H1 (cell line): ENCODE measurements around the gene CD96. TPM values are rescaled to one million over a fixed set of nuclear protein-coding genes. Genes with fewer than 3 reads are reported as not detected.

Experiments used
- CTCF ChIA-PET: fragments of 300-600 bp; sonication (Branson Sonifier 250); formaldehyde crosslinking; loops from one replicate; lab custom pipeline; 2021; ENCODE audit not compliant: partially characterized antibody; lab: Charles Lee
- POLR2A ChIA-PET: fragments of 300-600 bp; sonication (Branson Sonifier 250); formaldehyde crosslinking; loops from one replicate; lab custom pipeline; 2021; ENCODE audit warnings: inconsistent platforms; ENCODE audit not compliant: partially characterized antibody; lab: Charles Lee
- DNase-seq, 2 experiments: peaks; one replicate each; pipeline versions ENCODE4 v3.0.0 to v3.0.0-alpha.2; 2010 to 2022; ENCODE audit warnings: low spot score in 2 of 2, low read depth in 1 of 2, mixed read lengths in 1 of 2
- FAIRE-seq: peaks from 2 replicates; lab custom pipeline; 2011; peaks lifted over from hg19 to GRCh38; lab: Jason Lieb, UNC
- H2AFZ ChIP-seq: 2 replicates; pipeline ENCODE4 v1.8.1; 2012; ENCODE audit warnings: low read length, inconsistent platforms
- H2AK5ac ChIP-seq: 2 replicates; pipeline ENCODE4 v1.6.1; 2013; ENCODE audit warnings: low read depth, low read length
- H2BK120ac ChIP-seq: replicated peaks from 2 replicates; pipeline ENCODE3; 2013; ENCODE audit warnings: low read depth, low read length, inconsistent platforms
- H2BK12ac ChIP-seq: 2 replicates; pipeline ENCODE4 v1.6.1; 2013; ENCODE audit warnings: low read depth, low read length
- H2BK15ac ChIP-seq: 2 replicates; pipeline ENCODE4 v1.6.1; 2013; ENCODE audit warnings: low read length
- H2BK20ac ChIP-seq: 2 replicates; pipeline ENCODE4 v1.6.1; 2013; ENCODE audit warnings: low read length
- H2BK5ac ChIP-seq: 2 replicates; pipeline ENCODE4 v1.6.1; 2013; ENCODE audit warnings: low read depth, low read length
- H3K14ac ChIP-seq: 2 replicates; pipeline ENCODE4 v1.6.1; 2013; ENCODE audit warnings: inconsistent platforms; ENCODE audit not compliant: insufficient read length
- H3K18ac ChIP-seq: 2 replicates; pipeline ENCODE4 v1.6.1; 2013; ENCODE audit warnings: low read length; ENCODE audit errors: extremely low read depth
- H3K23ac ChIP-seq: 2 replicates; pipeline ENCODE4 v1.6.1; 2013; ENCODE audit warnings: inconsistent platforms; ENCODE audit not compliant: insufficient read length
- H3K23me2 ChIP-seq: 2 replicates; pipeline ENCODE4 v1.6.1; 2013; ENCODE audit warnings: low read depth, low read length
- H3K27ac ChIP-seq: 2 replicates; pipeline ENCODE4 v1.6.1; 2011; ENCODE audit warnings: low read depth, low read length, inconsistent platforms
- H3K27me3 ChIP-seq, 4 experiments: replicated peaks in 1 of 4; 1 replicate in 1 of 4; 2 replicates in 3 of 4; pipeline versions ENCODE4 v1.6.1 to v1.8.1; 2011 to 2013; ENCODE audit warnings: low read length in 3 of 4, mild to moderate bottlenecking in 3 of 4, inconsistent platforms in 2 of 4, mixed read lengths in 2 of 4, moderate library complexity in 1 of 4; ENCODE audit not compliant: control insufficient read depth in 3 of 4, insufficient read depth in 3 of 4; ENCODE audit errors: extremely low read depth in 1 of 4
- H3K36me3 ChIP-seq, 4 experiments: 2 replicates each; pipeline versions ENCODE4 v1.6.1 to v1.8.1; 2011 to 2013; ENCODE audit warnings: mild to moderate bottlenecking in 4 of 4, low read length in 3 of 4, moderate library complexity in 2 of 4, control low read depth in 1 of 4, inconsistent platforms in 1 of 4; ENCODE audit not compliant: insufficient read depth in 4 of 4, control insufficient read depth in 2 of 4
- H3K4ac ChIP-seq: replicated peaks from 2 replicates; pipeline ENCODE3; 2013; ENCODE audit warnings: low read length, low read depth, mixed read lengths, inconsistent platforms; ENCODE audit not compliant: insufficient read length
- H3K4me1 ChIP-seq, 4 experiments: replicated peaks in 1 of 4; 1 replicate in 1 of 4; 2 replicates in 3 of 4; pipeline versions ENCODE4 v1.6.1 to v1.8.1; 2011 to 2013; ENCODE audit warnings: low read length in 3 of 4, inconsistent platforms in 2 of 4, mixed read lengths in 1 of 4; ENCODE audit not compliant: insufficient read depth in 4 of 4, control insufficient read depth in 3 of 4
- H3K4me2 ChIP-seq, 2 experiments: 2 replicates each; pipeline versions ENCODE4 v1.6.1 to v1.8.1; 2011 to 2013; ENCODE audit warnings: low read depth in 2 of 2, low read length in 2 of 2, control low read depth in 1 of 2, inconsistent platforms in 1 of 2, mild to moderate bottlenecking in 1 of 2; ENCODE audit not compliant: insufficient read depth in 1 of 2
- H3K4me3 ChIP-seq, 4 experiments: fragments of 200-600, 300-600 bp in 1 of 4; sonication (generic), shearing (Covaris generic), sonication (Bioruptor Twin) in 1 of 4; 2 replicates each; pipeline versions ENCODE4 v1.5.1 to v1.8.1; 2011 to 2016; ENCODE audit warnings: low read length in 4 of 4, low read depth in 3 of 4, control low read depth in 2 of 4, inconsistent platforms in 2 of 4, mild to moderate bottlenecking in 2 of 4, mixed read lengths in 1 of 4, moderate library complexity in 1 of 4; ENCODE audit not compliant: insufficient read depth in 2 of 4; ENCODE audit errors: extremely low read depth in 1 of 4
- H3K56ac ChIP-seq: replicated peaks from 2 replicates; pipeline ENCODE3; 2013; ENCODE audit warnings: low read depth, mild to moderate bottlenecking, mixed read lengths, low read length, inconsistent platforms; ENCODE audit not compliant: insufficient read length
- H3K79me1 ChIP-seq: 2 replicates; pipeline ENCODE4 v1.6.1; 2013; ENCODE audit warnings: low read depth, low read length, control low read depth
- H3K79me2 ChIP-seq, 2 experiments: 2 replicates each; pipeline versions ENCODE4 v1.6.1 to v1.8.1; 2012 to 2013; ENCODE audit warnings: low read length in 2 of 2, mild to moderate bottlenecking in 2 of 2, inconsistent platforms in 1 of 2; ENCODE audit not compliant: insufficient read depth in 2 of 2, control insufficient read depth in 1 of 2
- H3K9ac ChIP-seq, 4 experiments: replicated peaks in 1 of 4; 1 replicate in 1 of 4; 2 replicates in 3 of 4; pipeline versions ENCODE4 v1.6.1 to v1.8.1; 2011 to 2013; ENCODE audit warnings: low read depth in 3 of 4, low read length in 3 of 4, control low read depth in 2 of 4, mild to moderate bottlenecking in 2 of 4, moderate library complexity in 2 of 4, inconsistent platforms in 1 of 4; ENCODE audit errors: extremely low read depth in 1 of 4
- H3K9me3 ChIP-seq, 2 experiments: 2 replicates each; pipeline versions ENCODE4 v1.6.1 to v1.8.1; 2012 to 2013; ENCODE audit warnings: mild to moderate bottlenecking in 2 of 2, moderate library complexity in 2 of 2, control low read depth in 1 of 2, inconsistent platforms in 1 of 2, low read depth in 1 of 2, low read length in 1 of 2, mixed read lengths in 1 of 2; ENCODE audit not compliant: insufficient read depth in 2 of 2
- H4K20me1 ChIP-seq, 2 experiments: replicated peaks in 1 of 2; 2 replicates each; pipeline versions ENCODE3 to v1.8.1; 2011 to 2013; ENCODE audit warnings: inconsistent platforms in 2 of 2, low read length in 2 of 2, mild to moderate bottlenecking in 1 of 2; ENCODE audit not compliant: insufficient read depth in 2 of 2, control insufficient read depth in 1 of 2
- H4K5ac ChIP-seq: 2 replicates; pipeline ENCODE4 v1.6.1; 2013; ENCODE audit warnings: low read length, low read depth, mixed read lengths, inconsistent platforms; ENCODE audit not compliant: insufficient read length
- H4K8ac ChIP-seq: 2 replicates; pipeline ENCODE4 v1.8.0; 2013; ENCODE audit warnings: mild to moderate bottlenecking, moderate library complexity, low read length, inconsistent platforms; ENCODE audit not compliant: insufficient read depth; ENCODE audit errors: extremely low read depth
- H4K91ac ChIP-seq: replicated peaks from 2 replicates; pipeline ENCODE3; 2013; ENCODE audit warnings: low read length, mixed read lengths, inconsistent platforms; ENCODE audit not compliant: insufficient read length
- RNF2 ChIP-seq: fragments of 200-900, 300-1000 bp; sonication (generic); IDR thresholded peaks from 2 replicates; pipeline ENCODE4 v1.7.1; 2016; ENCODE audit warnings: borderline replicate concordance, low read depth, mild to moderate bottlenecking, antibody characterized with exemption, low read length; ENCODE audit not compliant: poor library complexity, severe bottlenecking; ENCODE audit errors: missing control alignments
- WGBS, 2 experiments: shearing (Covaris generic) in 1 of 2; methylation state at CpG; one replicate each; pipeline versions ENCODE4 v1.1.6 to v1.1.7; 2013 to 2015; ENCODE audit warnings: low lambda C conversion rate in 2 of 2, mixed read lengths in 2 of 2, inconsistent platforms in 1 of 2, low coverage in 1 of 2, missing lambda C conversion rate in 1 of 2; ENCODE audit not compliant: insufficient replicate concordance in 2 of 2, insufficient coverage in 1 of 2, insufficient read length in 1 of 2; ENCODE audit errors: extremely low coverage in 1 of 2, missing lambda C conversion rate in 1 of 2; 5-methylcytosine and 5-hydroxymethylcytosine counted together
- polyA plus RNA-seq, 7 experiments: library from polyadenylated mRNA; depleted of rRNA in 3 of 7; stranded (reverse) in 5 of 7; unstranded in 2 of 7; fragments of >200 nt in 5 of 7; fragments of 200-250 nt in 2 of 7; gene quantifications; 1 replicate in 5 of 7; 2 replicates in 1 of 7; 4 replicates in 1 of 7; pipeline versions ENCODE4 v1.2.1 to v1.2.3, GENCODE V29; 2011 to 2013; ENCODE audit warnings: missing spikeins in 2 of 7, mixed read lengths in 2 of 7
- total RNA-seq: library from RNA; stranded (reverse); fragmentation: NEBNext Ultra II Directional; extraction: Animal tissue kit (Norgen Biotek cat#: 25700); gene quantifications from 2 replicates; pipeline ENCODE4 v1.2.1, GENCODE V29; 2021
- TF ChIP-seq, protein P1 (sequence below), 3 experiments: IDR thresholded peaks; 1 replicate in 2 of 3; 2 replicates in 1 of 3; pipeline versions ENCODE4 v1.5.1 to v1.6.1; 2011; ENCODE audit warnings: low read length in 3 of 3, mild to moderate bottlenecking in 3 of 3, inconsistent platforms in 2 of 3, low read depth in 1 of 3, moderate library complexity in 1 of 3; ENCODE audit not compliant: insufficient read depth in 1 of 3; ENCODE audit errors: control extremely low read depth in 1 of 3

The CD96 gene
- total and polyA plus RNA-seq, 2 of the 8 experiments (the other 6 are each of a cell fraction or from before 2014, with no cell fraction given), result not detected

DNA sequence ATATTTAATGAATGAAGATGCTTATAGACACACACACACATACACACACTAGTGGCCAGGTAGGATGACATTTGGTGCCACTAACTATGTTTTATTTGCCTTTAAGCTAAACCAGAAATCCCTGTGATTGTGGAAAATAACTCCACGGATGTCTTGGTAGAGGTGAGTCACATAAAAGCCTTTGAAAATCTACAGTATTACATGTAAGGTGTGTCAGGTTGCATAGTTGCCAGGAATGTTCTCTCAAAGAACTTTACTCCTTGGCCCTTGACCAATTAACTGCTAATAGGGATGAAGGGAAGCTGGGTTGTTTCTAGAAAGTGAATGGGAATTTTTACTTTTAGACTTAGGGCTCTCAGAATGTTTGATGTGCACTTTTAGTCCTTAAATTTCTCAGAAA is 43.2 kb downstream of the CD96 start:
- no peaks in the 10 kb centered on the region for H3K36me3 ChIP-seq
- no peak overlapping the region for H3K14ac ChIP-seq
- DNase-seq (no peak), FAIRE-seq (no peak)
- WGBS, 2 experiments, result 90% methylated on average over 1 of the region's 1 CpG; no CpG with 5 or more reads in 1 of the 2 experiments
- no peaks in the 10 kb centered on the region for H3K4me1 ChIP-seq
- H3K4me3 ChIP-seq, result no peak overlapping the region
- H3K79me2 ChIP-seq, result no peaks in the 10 kb centered on the region
- no peak overlapping the region for H3K9ac ChIP-seq
- H2AFZ ChIP-seq, result no peak overlapping the region
- H4K5ac ChIP-seq, result no peak overlapping the region
- no peaks in the 10 kb centered on the region for H3K79me1 ChIP-seq
- H2BK12ac ChIP-seq, result no peak overlapping the region
- CTCF ChIA-PET, result interaction anchor here (0.7 kb wide), 1 partner anchor 254 kb away, joined by 3 read pairs; no protein-coding TSS in a partner anchor
- no peak overlapping the region for H3K4ac ChIP-seq
- no peak overlapping the region for H2BK5ac ChIP-seq
- no peaks in the 10 kb centered on the region for H3K27me3 ChIP-seq
- POLR2A ChIA-PET, result no interaction called here
- no peak overlapping the region for H2BK120ac ChIP-seq
- no peak overlapping the region for H4K8ac ChIP-seq
- peaks cover 4 to 7% of the 10 kb centered on the region in 2 experiments; a peak in 2 of 4 replicates for H3K9me3 ChIP-seq
- H3K27ac ChIP-seq, result no peak overlapping the region
- H3K23me2 ChIP-seq, result no peaks in the 10 kb centered on the region
- H3K18ac ChIP-seq, result no peak overlapping the region
- no peaks in the 10 kb centered on the region for H4K20me1 ChIP-seq
- H2BK20ac ChIP-seq, result no peak overlapping the region
- H4K91ac ChIP-seq, result no peak overlapping the region
- H3K23ac ChIP-seq, result no peak overlapping the region
- no peak overlapping the region for H2AK5ac ChIP-seq
- H2BK15ac ChIP-seq, result no peak overlapping the region
- no peak overlapping the region for H3K56ac ChIP-seq
- H3K4me2 ChIP-seq, result no peak overlapping the region
- no peak for TF ChIP-seq RNF2
- TF ChIP-seq, protein P1, sequence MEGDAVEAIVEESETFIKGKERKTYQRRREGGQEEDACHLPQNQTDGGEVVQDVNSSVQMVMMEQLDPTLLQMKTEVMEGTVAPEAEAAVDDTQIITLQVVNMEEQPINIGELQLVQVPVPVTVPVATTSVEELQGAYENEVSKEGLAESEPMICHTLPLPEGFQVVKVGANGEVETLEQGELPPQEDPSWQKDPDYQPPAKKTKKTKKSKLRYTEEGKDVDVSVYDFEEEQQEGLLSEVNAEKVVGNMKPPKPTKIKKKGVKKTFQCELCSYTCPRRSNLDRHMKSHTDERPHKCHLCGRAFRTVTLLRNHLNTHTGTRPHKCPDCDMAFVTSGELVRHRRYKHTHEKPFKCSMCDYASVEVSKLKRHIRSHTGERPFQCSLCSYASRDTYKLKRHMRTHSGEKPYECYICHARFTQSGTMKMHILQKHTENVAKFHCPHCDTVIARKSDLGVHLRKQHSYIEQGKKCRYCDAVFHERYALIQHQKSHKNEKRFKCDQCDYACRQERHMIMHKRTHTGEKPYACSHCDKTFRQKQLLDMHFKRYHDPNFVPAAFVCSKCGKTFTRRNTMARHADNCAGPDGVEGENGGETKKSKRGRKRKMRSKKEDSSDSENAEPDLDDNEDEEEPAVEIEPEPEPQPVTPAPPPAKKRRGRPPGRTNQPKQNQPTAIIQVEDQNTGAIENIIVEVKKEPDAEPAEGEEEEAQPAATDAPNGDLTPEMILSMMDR (IDR thresholded peaks at IDR 0.05; ENCODE audit: control extremely low read depth in 1 of 3, insufficient read depth in 1 of 3, low read depth in 1 of 3, low read length in 3 of 3), result no peak
